Activated naive CD8-positive, alpha-beta T cell treated with anti-CD3 and anti-CD28 coated beads, Interleukin-2, amount 10 ng/mL, durations not matched to agents 7 days and 5 days (primary cell): ENCODE measurements around the gene SELENOM. TPM values are rescaled to one million over a fixed set of nuclear protein-coding genes. Genes with fewer than 3 reads are reported as not detected.

Experiments used
- ATAC-seq: fragments of 150-1000 bp; cut with Tn5 transposase; one replicate; pipeline ENCODE4 v1.10.0; 2021; ENCODE audit warnings: low read depth, moderate library complexity
- POLR2A ChIA-PET: fragments of 350-600 bp; sonication (Branson Sonifier 250); formaldehyde crosslinking; loops from one replicate; lab custom pipeline; 2021; ENCODE audit warnings: antibody characterized with exemption; lab: Charles Lee
- DNase-seq: peaks from one replicate; pipeline ENCODE4 v3.0.0; 2021
- H3K27ac Mint-ChIP-seq: one replicate; pipeline ENCODE4 v1.8.0; 2022; ENCODE audit warnings: mild to moderate bottlenecking, mixed read lengths
- H3K27me3 Mint-ChIP-seq: one replicate; pipeline ENCODE4 v1.8.0; 2022; ENCODE audit warnings: mild to moderate bottlenecking, moderate library complexity, mixed read lengths
- H3K36me3 Mint-ChIP-seq: one replicate; pipeline ENCODE4 v1.8.0; 2021; ENCODE audit warnings: mild to moderate bottlenecking, mixed read lengths
- H3K4me1 Mint-ChIP-seq: one replicate; pipeline ENCODE4 v1.8.0; 2021; ENCODE audit warnings: mixed read lengths
- H3K4me3 Mint-ChIP-seq: one replicate; pipeline ENCODE4 v1.8.0; 2022; ENCODE audit warnings: mild to moderate bottlenecking, moderate library complexity, mixed read lengths
- H3K9me3 Mint-ChIP-seq: one replicate; pipeline ENCODE4 v1.8.0; 2021; ENCODE audit warnings: mixed read lengths
- total RNA-seq, 2 experiments: library from RNA; stranded (reverse); gene quantifications; one replicate each; pipeline ENCODE4 v1.2.3, GENCODE V29; 2021

The SELENOM gene
- total RNA-seq, 2 experiments from 2014 or later, result 17.3 to 24.6 TPM

GRCh38 chr22:31140746-31141145 lies 33.4 kb upstream of the SELENOM start:
- Mint-ChIP-seq H3K9me3 (no peaks in the 10 kb centered on the region), H3K36me3 (no peaks in the 10 kb centered on the region), H3K27ac (no peak overlapping the region), H3K27me3 (no peaks in the 10 kb centered on the region), H3K4me1 (peaks cover 8% of the 10 kb centered on the region), H3K4me3 (no peak overlapping the region)
- POLR2A ChIA-PET, result no interaction called here
- ATAC-seq, result no peak
- DNase-seq, result no peak

- no peak within 1 kb of the TSS for H3K27ac Mint-ChIP-seq
- H3K4me1 Mint-ChIP-seq, result peaks cover 8% of the 10 kb centered on the region
- H3K36me3 Mint-ChIP-seq, result no peaks in the 10 kb centered on the region
- ATAC-seq (no peak), DNase-seq (no peak)
- POLR2A ChIA-PET, result no interaction called here
- H3K27me3 Mint-ChIP-seq, result no peaks in the 10 kb centered on the region
- H3K9me3 Mint-ChIP-seq, result no peaks in the 10 kb centered on the region
- H3K4me3 Mint-ChIP-seq, result no peak within 1 kb of the TSS
These were observed 32.7 kb upstream of the SELENOM start, which contains the start of gene PLA2G3 for GRCh38 chr22:31139866-31140716. PLA2G3 (minus strand) TSS chr22:31140508; CDS start chr22:31140354, 154 bp downstream.

DNA sequence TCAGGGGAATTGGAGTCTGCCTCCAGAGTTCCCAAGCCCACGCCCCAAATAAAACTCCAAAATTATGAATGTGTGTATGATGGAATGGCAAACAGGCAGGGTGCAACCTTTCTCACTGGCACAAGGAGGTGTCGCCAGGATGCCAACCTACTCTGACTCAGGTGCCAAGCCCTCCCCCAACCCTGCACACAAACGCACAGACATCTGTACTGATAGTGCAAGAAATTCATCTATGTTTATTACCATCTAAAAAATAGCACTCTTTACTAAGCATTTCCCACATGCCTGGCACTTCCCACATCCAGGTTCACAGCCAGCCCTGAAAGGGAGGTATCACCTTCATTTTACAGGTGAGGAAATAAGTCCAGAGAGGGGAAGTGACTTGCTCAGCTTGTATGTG lies 31.7 kb upstream of the SELENOM start:
- DNase-seq, result no peak
- H3K27ac Mint-ChIP-seq, result no peak overlapping the region
- peaks cover 2% of the 10 kb centered on the region for H3K4me1 Mint-ChIP-seq
- POLR2A ChIA-PET, result no interaction called here
- no peaks in the 10 kb centered on the region for H3K36me3 Mint-ChIP-seq
- no peaks in the 10 kb centered on the region for H3K27me3 Mint-ChIP-seq
- H3K9me3 Mint-ChIP-seq, result no peaks in the 10 kb centered on the region
- ATAC-seq, result no peak
- no peak overlapping the region for H3K4me3 Mint-ChIP-seq

- H3K36me3 Mint-ChIP-seq, result no peaks in the 10 kb centered on the region
- POLR2A ChIA-PET, result no interaction called here
- DNase-seq (no peak), ATAC-seq (no peak)
- H3K9me3 Mint-ChIP-seq, result no peaks in the 10 kb centered on the region
- H3K4me1 Mint-ChIP-seq, result no peaks in the 10 kb centered on the region
- H3K4me3 Mint-ChIP-seq, result no peak overlapping the region
- H3K27ac Mint-ChIP-seq, result no peak overlapping the region
- H3K27me3 Mint-ChIP-seq, result no peaks in the 10 kb centered on the region
These were observed 30.8 kb upstream of the SELENOM start for GRCh38 chr22:31138126-31138525.

DNA sequence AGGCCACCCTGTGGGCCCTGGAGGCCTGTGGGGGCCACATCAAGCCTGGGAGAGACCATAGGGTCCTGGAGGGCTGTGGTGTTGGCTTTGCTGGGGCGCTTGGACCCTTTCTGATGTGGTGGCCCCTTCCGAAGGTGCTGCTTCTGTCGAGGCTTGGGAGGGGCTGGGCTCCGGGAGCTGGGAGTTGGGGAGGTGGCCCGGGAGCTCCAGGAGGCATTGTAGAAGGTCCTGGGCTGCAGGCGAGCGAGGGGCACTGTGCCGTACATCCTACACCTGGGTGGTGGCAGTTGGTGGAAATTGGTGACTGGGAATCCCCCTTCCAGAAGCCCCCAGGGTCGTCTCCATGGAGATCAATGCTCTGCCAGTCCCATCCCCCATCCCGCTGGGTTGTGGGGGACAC lies 30.4 kb upstream of the SELENOM start:
- Mint-ChIP-seq H3K27ac (no peak overlapping the region), H3K4me1 (no peaks in the 10 kb centered on the region), H3K9me3 (no peaks in the 10 kb centered on the region), H3K36me3 (no peaks in the 10 kb centered on the region), H3K4me3 (no peak overlapping the region), H3K27me3 (no peaks in the 10 kb centered on the region)
- ATAC-seq (no peak), DNase-seq (no peak)
- POLR2A ChIA-PET, result no interaction called here

- no peak for DNase-seq
- POLR2A ChIA-PET, result no interaction called here
- Mint-ChIP-seq H3K4me3 (no peak overlapping the region), H3K36me3 (no peaks in the 10 kb centered on the region), H3K9me3 (no peaks in the 10 kb centered on the region), H3K27ac (no peak overlapping the region), H3K27me3 (no peaks in the 10 kb centered on the region), H3K4me1 (no peaks in the 10 kb centered on the region)
- no peak for ATAC-seq
These were observed 29.3 kb upstream of the SELENOM start for GRCh38 chr22:31136711-31137110.

DNA sequence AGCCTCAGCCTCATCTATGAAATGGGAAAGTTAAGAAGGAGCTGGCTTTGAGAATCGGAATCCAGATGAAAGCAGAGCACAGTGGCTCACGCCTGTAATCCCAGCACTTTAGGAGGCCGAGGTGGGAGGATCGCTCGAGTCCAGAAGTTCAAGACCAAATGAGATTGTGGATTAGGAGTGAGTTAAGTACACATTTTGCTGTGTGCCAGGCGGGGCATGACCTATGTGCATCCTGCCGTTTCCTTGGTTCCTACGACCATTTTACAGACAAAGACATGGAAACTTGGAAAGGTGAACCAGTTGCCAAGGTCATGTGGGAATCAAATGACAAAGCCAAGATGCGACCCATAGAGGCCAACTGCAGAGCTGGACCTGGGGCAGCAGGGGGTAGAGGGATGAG lies 28.8 kb upstream of the SELENOM start:
- POLR2A ChIA-PET, result no interaction called here
- ATAC-seq, result no peak
- Mint-ChIP-seq H3K36me3 (no peaks in the 10 kb centered on the region), H3K27me3 (no peaks in the 10 kb centered on the region), H3K4me3 (no peak overlapping the region), H3K27ac (no peak overlapping the region), H3K9me3 (no peaks in the 10 kb centered on the region), H3K4me1 (no peaks in the 10 kb centered on the region)
- no peak for DNase-seq

GRCh38 chr22:31135706-31136105 lies 28.3 kb upstream of the SELENOM start:
- Mint-ChIP-seq H3K27me3 (no peaks in the 10 kb centered on the region), H3K4me3 (no peak overlapping the region), H3K9me3 (no peaks in the 10 kb centered on the region), H3K36me3 (no peaks in the 10 kb centered on the region), H3K4me1 (no peaks in the 10 kb centered on the region), H3K27ac (no peak overlapping the region)
- DNase-seq (no peak), ATAC-seq (no peak)
- POLR2A ChIA-PET, result no interaction called here

- no peaks in the 10 kb centered on the region for H3K9me3 Mint-ChIP-seq
- POLR2A ChIA-PET, result no interaction called here
- no peaks in the 10 kb centered on the region for H3K4me1 Mint-ChIP-seq
- ATAC-seq, result no peak
- H3K27ac Mint-ChIP-seq, result no peak overlapping the region
- H3K27me3 Mint-ChIP-seq, result no peaks in the 10 kb centered on the region
- H3K36me3 Mint-ChIP-seq, result no peaks in the 10 kb centered on the region
- no peak overlapping the region for H3K4me3 Mint-ChIP-seq
- DNase-seq, result no peak
These were observed 27.3 kb upstream of the SELENOM start for GRCh38 chr22:31134688-31135087.

DNA sequence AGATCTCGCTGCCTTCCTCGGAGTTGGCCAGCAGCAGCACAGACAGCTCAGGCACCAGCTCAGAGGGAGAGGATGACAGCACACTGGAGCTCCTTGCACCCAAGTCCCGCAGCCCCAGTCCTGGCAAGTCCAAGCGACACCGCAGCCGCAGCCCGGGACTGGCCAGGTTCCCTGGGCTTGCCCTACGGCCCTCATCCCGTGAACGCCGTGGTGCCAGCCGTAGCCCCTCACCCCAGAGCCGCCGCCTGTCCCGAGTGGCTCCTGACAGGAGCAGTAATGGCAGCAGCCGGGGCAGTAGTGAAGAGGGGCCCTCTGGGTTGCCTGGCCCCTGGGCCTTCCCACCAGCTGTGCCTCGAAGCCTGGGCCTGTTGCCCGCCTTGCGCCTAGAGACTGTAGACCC lies 26.5 kb upstream of the SELENOM start:
- no peak for DNase-seq
- POLR2A ChIA-PET, result no interaction called here
- Mint-ChIP-seq H3K36me3 (no peaks in the 10 kb centered on the region), H3K27ac (no peak overlapping the region), H3K4me1 (no peaks in the 10 kb centered on the region), H3K4me3 (no peak overlapping the region), H3K9me3 (no peaks in the 10 kb centered on the region), H3K27me3 (no peaks in the 10 kb centered on the region)
- ATAC-seq, result no peak

DNA sequence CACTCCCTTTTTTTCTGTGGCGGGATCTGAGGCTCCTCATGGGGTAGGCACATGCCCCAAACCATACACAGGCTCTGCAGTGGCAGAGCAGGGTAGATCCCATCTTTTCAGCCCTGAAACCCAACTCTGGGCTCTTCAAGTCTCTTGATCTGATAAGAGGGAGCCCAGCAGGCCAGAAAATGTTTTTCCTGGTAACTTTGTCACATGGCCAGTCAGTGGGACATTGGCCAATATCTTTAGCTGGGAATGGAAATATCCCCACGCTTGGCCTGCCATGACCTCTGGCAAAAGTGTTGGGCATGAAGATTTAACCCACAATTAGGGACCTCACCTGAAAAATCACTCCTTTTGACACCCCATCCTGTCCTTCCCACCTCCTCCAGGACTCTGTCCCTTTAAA lies 23.5 kb upstream of the SELENOM start:
- POLR2A ChIA-PET, result no interaction called here
- Mint-ChIP-seq H3K27me3 (no peaks in the 10 kb centered on the region), H3K27ac (no peak overlapping the region), H3K4me1 (no peaks in the 10 kb centered on the region), H3K9me3 (no peaks in the 10 kb centered on the region), H3K4me3 (no peak overlapping the region), H3K36me3 (no peaks in the 10 kb centered on the region)
- no peak for DNase-seq
- ATAC-seq, result no peak

- Mint-ChIP-seq H3K9me3 (no peaks in the 10 kb centered on the region), H3K27ac (no peak overlapping the region), H3K36me3 (no peaks in the 10 kb centered on the region), H3K4me1 (no peaks in the 10 kb centered on the region), H3K4me3 (no peak overlapping the region), H3K27me3 (no peaks in the 10 kb centered on the region)
- DNase-seq (no peak), ATAC-seq (no peak)
- POLR2A ChIA-PET, result no interaction called here
These were observed 20.8 kb upstream of the SELENOM start for GRCh38 chr22:31128156-31128555.

DNA sequence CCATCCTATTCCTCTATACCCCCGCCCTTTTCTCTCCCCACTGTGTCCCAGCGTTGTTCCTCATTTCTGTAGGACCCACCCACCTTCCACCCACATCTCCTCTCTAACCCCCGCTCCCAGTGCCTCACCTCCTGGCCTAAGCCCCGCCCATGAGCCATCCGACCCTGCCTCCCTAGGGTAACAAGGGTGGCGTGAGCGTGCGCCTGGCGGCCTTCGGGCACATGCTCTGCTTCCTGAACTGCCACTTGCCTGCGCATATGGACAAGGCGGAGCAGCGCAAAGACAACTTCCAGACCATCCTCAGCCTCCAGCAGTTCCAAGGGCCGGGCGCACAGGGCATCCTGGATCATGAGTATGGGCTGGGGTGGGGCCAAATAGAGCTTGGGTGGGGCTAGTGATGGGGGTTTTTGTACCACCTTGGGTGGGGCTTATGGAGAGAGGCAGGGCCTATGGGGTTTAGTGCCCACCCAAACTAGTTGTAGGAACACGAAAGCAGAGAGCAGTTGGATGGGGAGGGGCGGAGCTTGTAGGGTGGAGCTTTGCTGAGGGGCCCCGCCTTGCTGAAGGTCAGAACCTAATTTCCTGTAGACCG lies 19.9 kb upstream of the SELENOM start:
- ATAC-seq (no peak), DNase-seq (no peak)
- Mint-ChIP-seq H3K4me1 (no peaks in the 10 kb centered on the region), H3K36me3 (no peaks in the 10 kb centered on the region), H3K9me3 (no peaks in the 10 kb centered on the region), H3K4me3 (no peak overlapping the region), H3K27me3 (no peaks in the 10 kb centered on the region), H3K27ac (no peak overlapping the region)
- POLR2A ChIA-PET, result no interaction called here

DNA sequence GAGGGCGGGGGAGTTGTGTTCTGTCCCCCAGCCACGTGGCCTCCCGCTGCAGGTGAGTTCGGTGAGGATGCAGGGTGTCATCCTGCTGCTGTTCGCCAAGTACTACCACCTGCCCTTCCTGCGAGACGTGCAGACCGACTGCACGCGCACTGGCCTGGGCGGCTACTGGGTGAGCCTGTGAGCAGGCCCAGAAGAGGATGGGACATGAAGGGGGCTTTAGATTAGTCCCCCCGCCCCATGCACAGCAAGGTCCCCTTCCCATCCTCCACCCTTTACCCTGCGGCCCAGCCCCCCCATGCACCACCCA lies 19.5 kb upstream of the SELENOM start:
- Mint-ChIP-seq H3K27me3 (no peaks in the 10 kb centered on the region), H3K36me3 (no peaks in the 10 kb centered on the region), H3K4me3 (no peak overlapping the region), H3K9me3 (no peaks in the 10 kb centered on the region), H3K4me1 (no peaks in the 10 kb centered on the region), H3K27ac (no peak overlapping the region)
- POLR2A ChIA-PET, result no interaction called here
- ATAC-seq (no peak), DNase-seq (no peak)
